ENCODE data around the gene MRPL36. TPM values are rescaled to one million over a fixed set of nuclear protein-coding genes. Genes with fewer than 3 reads are reported as not detected.

MRPL36 gene
- total RNA-seq, 1 donor from 2014 or later: 25.1 TPM

DNA sequence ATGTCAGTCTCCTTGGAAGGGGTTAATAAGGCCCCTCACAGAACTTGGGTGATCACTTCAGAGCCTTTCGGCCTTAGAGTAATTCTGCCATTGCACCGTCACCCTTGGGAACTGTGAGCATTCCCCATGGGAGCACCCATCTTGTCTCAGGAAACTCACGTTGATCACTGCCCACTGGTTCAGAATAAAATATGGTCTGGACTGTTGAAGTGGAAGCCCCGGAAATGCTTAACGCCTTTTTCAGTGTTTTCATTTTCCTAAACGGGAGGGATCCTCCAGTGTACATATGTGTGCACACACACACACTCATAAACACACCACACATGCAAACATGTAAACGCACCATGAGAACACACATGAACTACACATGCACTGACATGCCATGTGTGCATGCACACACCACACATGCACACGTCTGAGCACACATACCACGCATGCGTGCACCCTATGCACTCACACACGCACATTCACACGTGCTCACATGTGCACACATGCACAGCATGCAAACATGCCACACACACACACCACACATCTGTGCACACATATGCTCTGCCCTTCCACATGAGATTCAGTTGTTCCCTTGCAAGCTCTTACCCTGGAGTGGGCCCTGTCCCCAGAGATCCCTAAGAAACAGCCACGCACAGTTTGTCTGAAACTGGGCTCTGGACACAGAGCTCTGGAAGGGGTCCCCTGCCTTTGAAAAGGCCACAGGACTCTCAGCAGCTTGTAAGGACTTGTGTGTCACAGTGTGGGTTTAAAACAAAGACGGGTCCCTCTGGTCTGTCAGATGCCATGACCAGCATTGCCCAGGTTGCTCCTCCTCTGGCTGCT lies 17.0 kb downstream of the MRPL36 start:
- H3K4me3 ChIP-seq: no peak overlapping the region
- no peak for ATAC-seq
- H3K36me3 ChIP-seq: no peaks in the 10 kb centered on the region
- no peak overlapping the region for H3K27ac ChIP-seq
- no peaks in the 10 kb centered on the region for H3K4me1 ChIP-seq
- no peak for DNase-seq
- H3K9me3 ChIP-seq: no peaks in the 10 kb centered on the region
- TF ChIP-seq, protein P1, sequence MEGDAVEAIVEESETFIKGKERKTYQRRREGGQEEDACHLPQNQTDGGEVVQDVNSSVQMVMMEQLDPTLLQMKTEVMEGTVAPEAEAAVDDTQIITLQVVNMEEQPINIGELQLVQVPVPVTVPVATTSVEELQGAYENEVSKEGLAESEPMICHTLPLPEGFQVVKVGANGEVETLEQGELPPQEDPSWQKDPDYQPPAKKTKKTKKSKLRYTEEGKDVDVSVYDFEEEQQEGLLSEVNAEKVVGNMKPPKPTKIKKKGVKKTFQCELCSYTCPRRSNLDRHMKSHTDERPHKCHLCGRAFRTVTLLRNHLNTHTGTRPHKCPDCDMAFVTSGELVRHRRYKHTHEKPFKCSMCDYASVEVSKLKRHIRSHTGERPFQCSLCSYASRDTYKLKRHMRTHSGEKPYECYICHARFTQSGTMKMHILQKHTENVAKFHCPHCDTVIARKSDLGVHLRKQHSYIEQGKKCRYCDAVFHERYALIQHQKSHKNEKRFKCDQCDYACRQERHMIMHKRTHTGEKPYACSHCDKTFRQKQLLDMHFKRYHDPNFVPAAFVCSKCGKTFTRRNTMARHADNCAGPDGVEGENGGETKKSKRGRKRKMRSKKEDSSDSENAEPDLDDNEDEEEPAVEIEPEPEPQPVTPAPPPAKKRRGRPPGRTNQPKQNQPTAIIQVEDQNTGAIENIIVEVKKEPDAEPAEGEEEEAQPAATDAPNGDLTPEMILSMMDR (IDR thresholded peaks at IDR 0.05): no peak
- intact Hi-C loops (cut with DNase I): no loop called here
- H3K27me3 ChIP-seq (ENCODE audit: low read depth): peaks cover 16% of the 10 kb centered on the region

DNA sequence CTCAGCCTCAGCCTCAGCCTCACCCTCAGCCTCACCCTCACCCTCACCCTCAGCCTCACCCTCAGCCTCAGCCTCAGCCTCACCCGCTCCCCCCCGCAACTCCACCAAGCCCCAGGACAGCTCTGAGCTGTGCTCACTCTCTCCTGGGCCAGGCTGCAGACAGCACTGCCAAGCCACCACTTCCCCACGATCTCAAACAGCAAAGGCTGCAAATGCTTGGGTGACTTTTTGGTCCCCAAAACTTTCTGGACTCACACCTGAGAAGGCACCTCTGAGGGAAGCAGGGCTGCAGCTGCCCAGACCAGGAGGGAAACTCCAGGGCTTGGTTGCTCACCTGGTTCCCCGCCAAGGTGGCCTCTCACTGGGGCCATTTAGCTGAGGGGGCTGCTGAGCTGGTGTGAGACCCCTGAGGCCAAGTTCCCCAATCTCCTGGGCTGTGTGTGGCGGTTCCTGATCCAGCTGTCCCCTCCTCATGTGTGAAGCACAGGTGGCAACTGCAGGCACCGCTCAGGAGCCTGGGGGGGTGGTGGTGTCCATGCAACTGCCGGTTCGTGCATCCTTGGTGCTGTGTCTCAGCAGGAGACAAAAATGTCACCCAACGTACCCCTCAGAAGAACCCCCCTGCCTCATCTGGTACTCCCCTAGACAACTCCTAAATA lies 17.8 kb downstream of the MRPL36 start:
- Histone ChIP-seq H3K9me3 (no peaks in the 10 kb centered on the region), H3K36me3 (no peaks in the 10 kb centered on the region), H3K4me1 (no peaks in the 10 kb centered on the region), H3K27me3 (ENCODE audit: low read depth) (peaks cover 8% of the 10 kb centered on the region), H3K4me3 (no peak overlapping the region), H3K27ac (no peak overlapping the region)
- TF ChIP-seq, protein P1 (IDR thresholded peaks at IDR 0.05): no peak
- DNase-seq (no peak), ATAC-seq (no peak)
- intact Hi-C loops (cut with DNase I): no loop called here

DNA sequence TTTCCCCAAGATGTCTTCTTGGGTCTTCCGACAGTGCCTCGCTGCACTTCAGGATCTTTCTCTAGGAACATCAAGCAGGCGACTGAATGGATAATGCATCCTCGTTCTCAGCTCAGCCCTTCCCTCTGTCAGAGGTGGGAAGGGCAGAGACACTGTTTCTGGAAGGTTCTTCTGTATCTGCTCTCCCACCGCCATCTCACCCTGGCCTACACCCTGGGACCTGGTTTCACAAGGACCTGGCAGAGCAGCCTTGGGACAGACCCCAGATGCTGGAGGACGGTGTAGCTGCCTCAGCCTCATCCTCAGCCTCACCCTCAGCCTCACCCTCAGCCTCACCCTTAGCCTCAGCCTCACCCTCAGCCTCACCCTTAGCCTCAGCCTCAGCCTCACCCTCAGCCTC lies 18.5 kb downstream of the MRPL36 start:
- H3K4me3 ChIP-seq: no peak overlapping the region
- no peak overlapping the region for H3K27ac ChIP-seq
- intact Hi-C loops (cut with DNase I): no loop called here
- DNase-seq (no peak), ATAC-seq (no peak)
- H3K4me1 ChIP-seq: no peaks in the 10 kb centered on the region
- no peaks in the 10 kb centered on the region for H3K36me3 ChIP-seq
- H3K9me3 ChIP-seq: no peaks in the 10 kb centered on the region
- TF ChIP-seq, protein P1 (IDR thresholded peaks at IDR 0.05): no peak
- peaks cover 4% of the 10 kb centered on the region for H3K27me3 ChIP-seq (ENCODE audit: low read depth)

DNA sequence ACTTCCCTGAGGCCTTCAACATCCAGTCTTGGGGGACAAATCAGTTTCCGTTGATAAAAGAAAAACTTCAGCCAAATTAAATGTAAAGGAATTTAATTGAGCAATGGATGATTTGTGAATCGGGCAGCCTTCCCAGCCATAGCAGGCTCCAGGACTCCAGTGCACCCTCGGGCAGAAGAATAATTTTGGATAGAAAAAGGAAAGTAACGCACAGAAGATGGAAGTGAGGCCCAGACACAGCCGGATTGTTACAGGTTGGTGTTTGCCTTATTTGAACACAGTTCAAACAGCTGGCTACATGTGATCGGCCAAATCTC lies 19.1 kb downstream of the MRPL36 start:
- ATAC-seq: no peak
- intact Hi-C loops (cut with DNase I): no loop called here
- H3K9me3 ChIP-seq: no peaks in the 10 kb centered on the region
- no peak for DNase-seq
- H3K27ac ChIP-seq: no peak overlapping the region
- peaks cover 4% of the 10 kb centered on the region for H3K27me3 ChIP-seq (ENCODE audit: low read depth)
- H3K4me1 ChIP-seq: no peaks in the 10 kb centered on the region
- H3K36me3 ChIP-seq: no peaks in the 10 kb centered on the region
- no peak overlapping the region for H3K4me3 ChIP-seq
- TF ChIP-seq, protein P1 (IDR thresholded peaks at IDR 0.05): no peak

DNA sequence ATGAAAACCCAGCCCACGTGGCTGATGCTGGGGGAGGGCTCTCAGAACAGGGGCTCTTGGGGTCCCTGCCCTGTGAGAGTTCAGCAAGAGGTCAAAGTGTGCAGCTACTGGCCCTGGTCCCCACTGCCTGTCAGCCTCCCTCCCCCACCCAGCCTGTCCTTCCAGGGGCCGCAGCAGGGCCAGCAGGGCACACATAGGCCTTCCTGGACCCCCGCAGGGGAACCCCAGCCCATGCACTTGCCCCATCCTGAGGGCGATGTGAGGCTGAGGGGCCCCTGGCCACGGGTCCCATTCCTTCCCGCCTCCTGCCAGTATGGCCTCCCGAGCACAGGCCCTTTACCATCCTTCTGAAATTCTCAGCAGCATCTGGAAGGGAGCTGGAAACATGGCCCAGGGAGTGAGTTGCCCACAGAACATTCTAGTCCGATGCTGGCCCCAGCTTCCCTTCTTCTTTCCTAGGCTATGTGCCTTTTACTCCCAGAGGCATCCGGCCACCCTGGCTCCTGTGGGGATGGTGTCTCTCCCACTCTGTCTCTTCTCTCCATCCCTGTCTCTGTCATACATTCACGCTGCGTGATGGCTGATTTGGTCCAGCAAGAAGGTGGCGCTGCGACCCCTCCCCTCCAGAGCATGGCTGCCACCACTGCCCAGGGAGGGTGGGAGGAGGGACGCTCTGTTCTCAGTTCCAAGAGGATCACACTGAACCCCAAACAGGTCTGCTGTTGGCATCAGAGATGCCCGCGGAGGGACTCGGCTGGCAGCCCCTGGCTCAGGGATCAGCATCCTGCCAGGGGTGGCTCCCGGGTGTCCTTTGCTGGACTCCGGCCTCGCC lies 19.6 kb downstream of the MRPL36 start:
- Histone ChIP-seq H3K36me3 (no peaks in the 10 kb centered on the region), H3K4me1 (no peaks in the 10 kb centered on the region), H3K27ac (no peak overlapping the region), H3K27me3 (ENCODE audit: low read depth) (peaks cover 4% of the 10 kb centered on the region), H3K9me3 (no peaks in the 10 kb centered on the region), H3K4me3 (no peak overlapping the region)
- DNase-seq (no peak), ATAC-seq (no peak)
- TF ChIP-seq, protein P1 (IDR thresholded peaks at IDR 0.05): no peak
- intact Hi-C loops (cut with DNase I): no loop called here

Measured in lower lobe of right lung (tissue), 2 donors.